ENCODE data around the gene MED16. TPM values are rescaled to one million over a fixed set of nuclear protein-coding genes. Genes with fewer than 3 reads are reported as not detected.
A peak's percentile ranks its signal among the peaks of the same experiment; 100 is the strongest.

Gene MED16
- total RNA-seq, 1 experiment from 2014 or later = 25.9 TPM

DNA sequence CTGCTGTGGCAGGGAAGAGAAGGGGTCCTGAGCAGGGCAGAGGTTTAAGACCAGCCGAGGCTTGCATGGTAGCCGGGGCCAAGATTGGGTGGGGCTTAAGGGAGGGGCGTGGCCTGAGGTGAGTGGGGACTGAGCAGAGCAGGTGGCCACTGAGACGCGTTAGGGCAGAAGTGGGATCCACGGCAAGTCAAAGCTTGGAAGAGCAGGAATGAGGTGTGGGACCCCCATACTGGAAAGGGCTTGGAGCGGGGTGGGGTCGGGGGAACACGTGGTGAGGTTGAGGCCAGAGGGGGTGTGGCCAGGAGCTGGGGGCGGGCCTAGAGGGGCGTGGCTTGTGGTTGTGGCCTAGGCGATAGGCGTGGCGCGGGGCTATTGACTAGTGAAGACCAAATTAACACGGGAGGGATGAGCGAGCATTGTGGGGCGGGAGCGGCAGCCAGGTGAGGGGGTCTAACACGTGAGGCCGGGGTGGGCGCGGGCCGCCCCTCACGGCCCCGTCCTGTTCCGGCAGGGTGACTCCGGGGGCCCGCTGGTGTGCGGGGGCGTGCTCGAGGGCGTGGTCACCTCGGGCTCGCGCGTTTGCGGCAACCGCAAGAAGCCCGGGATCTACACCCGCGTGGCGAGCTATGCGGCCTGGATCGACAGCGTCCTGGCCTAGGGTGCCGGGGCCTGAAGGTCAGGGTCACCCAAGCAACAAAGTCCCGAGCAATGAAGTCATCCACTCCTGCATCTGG lies 30.2 kb downstream of the MED16 start:
- no peak overlapping the region for H2AFZ ChIP-seq (ENCODE audit: low read length)
- H3K9me3 ChIP-seq (ENCODE audit: low read length) = no peaks in the 10 kb centered on the region
- H3K36me3 ChIP-seq (ENCODE audit: low read depth, low read length) = no peaks in the 10 kb centered on the region
- no peaks in the 10 kb centered on the region for H3F3A ChIP-seq (ENCODE audit: low read length, unreplicated experiment)
- no TSS peak for BruUV-seq (replicated peaks)
- intact Hi-C loops (cut with micrococcal nuclease) = no loop called here
- ChIA-PET CTCF (no interaction called here), POLR2A (ENCODE audit: unreplicated experiment) (interaction anchor here (0.6 kb wide), 1 partner anchor 13 kb away, joined by 5 read pairs; no protein-coding TSS in a partner anchor)
- no peak overlapping the region for H3K9ac ChIP-seq (ENCODE audit: low read length)
- TF ChIP-seq EZH2 (IDR thresholded peaks at IDR 0.05; ENCODE audit: low read length, unreplicated experiment) (no peak), EZH2phosphoT487 (IDR thresholded peaks at IDR 0.05; ENCODE audit: borderline replicate concordance, low read length) (no peak)
- TF ChIP-seq, protein P1, sequence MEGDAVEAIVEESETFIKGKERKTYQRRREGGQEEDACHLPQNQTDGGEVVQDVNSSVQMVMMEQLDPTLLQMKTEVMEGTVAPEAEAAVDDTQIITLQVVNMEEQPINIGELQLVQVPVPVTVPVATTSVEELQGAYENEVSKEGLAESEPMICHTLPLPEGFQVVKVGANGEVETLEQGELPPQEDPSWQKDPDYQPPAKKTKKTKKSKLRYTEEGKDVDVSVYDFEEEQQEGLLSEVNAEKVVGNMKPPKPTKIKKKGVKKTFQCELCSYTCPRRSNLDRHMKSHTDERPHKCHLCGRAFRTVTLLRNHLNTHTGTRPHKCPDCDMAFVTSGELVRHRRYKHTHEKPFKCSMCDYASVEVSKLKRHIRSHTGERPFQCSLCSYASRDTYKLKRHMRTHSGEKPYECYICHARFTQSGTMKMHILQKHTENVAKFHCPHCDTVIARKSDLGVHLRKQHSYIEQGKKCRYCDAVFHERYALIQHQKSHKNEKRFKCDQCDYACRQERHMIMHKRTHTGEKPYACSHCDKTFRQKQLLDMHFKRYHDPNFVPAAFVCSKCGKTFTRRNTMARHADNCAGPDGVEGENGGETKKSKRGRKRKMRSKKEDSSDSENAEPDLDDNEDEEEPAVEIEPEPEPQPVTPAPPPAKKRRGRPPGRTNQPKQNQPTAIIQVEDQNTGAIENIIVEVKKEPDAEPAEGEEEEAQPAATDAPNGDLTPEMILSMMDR (conservative IDR thresholded peaks at IDR 0.05; ENCODE audit: low read depth, low read length) = no peak
- H4K20me1 ChIP-seq (ENCODE audit: low read length) = no peaks in the 10 kb centered on the region
- H3K4me2 ChIP-seq (ENCODE audit: low read length) = no peak overlapping the region
- ATAC-seq = peak; percentile 12
- no peak for DNase-seq
- H3K79me2 ChIP-seq (ENCODE audit: low read length) = no peaks in the 10 kb centered on the region
- H3K4me3 ChIP-seq (ENCODE audit: low read length) = no peak overlapping the region
- H3K9me2 ChIP-seq (replicated peaks; ENCODE audit: low read length) = no peaks in the 10 kb centered on the region
- H3K4me1 ChIP-seq (ENCODE audit: insufficient read depth, low read length) = no peaks in the 10 kb centered on the region
- H3K27me3 ChIP-seq (ENCODE audit: low read length) = no peaks in the 10 kb centered on the region
- no peak overlapping the region for H3K27ac ChIP-seq (ENCODE audit: low read length)

DNA sequence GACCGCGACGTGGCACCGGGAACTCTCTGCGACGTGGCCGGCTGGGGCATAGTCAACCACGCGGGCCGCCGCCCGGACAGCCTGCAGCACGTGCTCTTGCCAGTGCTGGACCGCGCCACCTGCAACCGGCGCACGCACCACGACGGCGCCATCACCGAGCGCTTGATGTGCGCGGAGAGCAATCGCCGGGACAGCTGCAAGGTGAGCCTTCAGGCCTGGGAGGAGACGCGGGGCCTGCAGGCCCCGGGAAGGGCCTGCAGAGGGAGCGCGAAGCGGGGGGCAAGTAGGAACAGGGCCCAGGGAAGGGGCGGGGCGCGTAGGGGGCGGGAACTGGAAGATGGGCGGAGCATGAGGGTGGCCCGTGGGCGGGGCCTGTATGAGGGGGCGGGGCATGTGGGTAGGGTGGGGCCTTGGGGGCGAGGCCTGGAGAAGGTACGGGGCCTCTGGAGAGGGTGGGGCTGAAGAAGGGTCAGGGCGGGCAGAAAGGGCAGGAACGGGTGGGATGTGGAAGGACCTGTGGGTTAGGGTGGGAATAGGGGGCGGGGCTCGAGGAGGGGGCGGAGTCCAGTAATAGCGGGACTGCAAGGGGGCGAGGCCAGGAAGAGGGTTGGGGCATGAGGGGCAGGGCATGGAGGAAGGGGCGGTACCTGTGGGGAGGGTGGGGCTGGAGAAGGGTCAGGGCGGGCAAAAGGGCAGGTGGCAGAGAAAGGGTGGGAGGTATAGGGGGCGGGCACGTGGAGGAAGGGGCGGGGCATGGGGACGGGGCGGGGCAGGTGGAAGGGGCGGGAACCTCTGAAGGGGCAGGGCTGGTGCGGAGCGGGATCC lies 31.0 kb downstream of the MED16 start:
- Histone ChIP-seq H2AFZ (ENCODE audit: low read length) (no peak overlapping the region), H3K36me3 (ENCODE audit: low read depth, low read length) (no peaks in the 10 kb centered on the region), H3K9ac (ENCODE audit: low read length) (no peak overlapping the region), H4K20me1 (ENCODE audit: low read length) (no peaks in the 10 kb centered on the region), H3K79me2 (ENCODE audit: low read length) (no peaks in the 10 kb centered on the region), H3K4me1 (ENCODE audit: insufficient read depth, low read length) (no peaks in the 10 kb centered on the region), H3K9me3 (ENCODE audit: low read length) (no peaks in the 10 kb centered on the region), H3K27me3 (ENCODE audit: low read length) (no peaks in the 10 kb centered on the region), H3K9me2 (replicated peaks; ENCODE audit: low read length) (no peaks in the 10 kb centered on the region), H3K27ac (ENCODE audit: low read length) (no peak overlapping the region), H3K4me2 (ENCODE audit: low read length) (peak overlapping the region; percentile 22; the same call in 1 of the 2 replicates), H3K4me3 (ENCODE audit: low read length) (no peak overlapping the region), H3F3A (ENCODE audit: low read length, unreplicated experiment) (no peaks in the 10 kb centered on the region)
- no TSS peak for BruUV-seq (replicated peaks)
- ATAC-seq (peak; percentile 11), DNase-seq (peak; percentile 41)
- intact Hi-C loops (cut with micrococcal nuclease) = no loop called here
- ChIA-PET CTCF (no interaction called here), POLR2A (ENCODE audit: unreplicated experiment) (no interaction called here)
- TF ChIP-seq, protein P1 (conservative IDR thresholded peaks at IDR 0.05; ENCODE audit: low read depth, low read length) = no peak
- TF ChIP-seq EZH2phosphoT487 (IDR thresholded peaks at IDR 0.05; ENCODE audit: borderline replicate concordance, low read length) (no peak), EZH2 (IDR thresholded peaks at IDR 0.05; ENCODE audit: low read length, unreplicated experiment) (no peak)
